SK-N-SH (cell line): ENCODE data around the gene TULP4. TPM values are rescaled to one million over a fixed set of nuclear protein-coding genes. Genes with fewer than 3 reads are reported as not detected.

Source experiments
- CTCF ChIA-PET: fragments of 300-600, 350-600 bp; formaldehyde crosslinking; extraction: SDS; loops from one replicate; lab custom pipeline; 2021; lab: Yijun Ruan, JAX
- POLR2A ChIA-PET: fragments of 350-600 bp; sonication (Branson Sonifier 250); formaldehyde crosslinking; extraction: SDS; loops from one replicate; lab custom pipeline; 2020; ENCODE audit warnings: antibody characterized with exemption, inconsistent platforms; lab: Yijun Ruan, JAX
- DNase-seq: peaks from one replicate; pipeline ENCODE4 v3.0.0; 2012
- H2AFZ ChIP-seq: fragments of 200-600 bp; sonication (generic); 2 replicates; pipeline ENCODE4 v1.8.1; 2016; ENCODE audit warnings: antibody characterized with exemption, mild to moderate bottlenecking, low read depth
- H3F3A ChIP-seq: fragments of 200-600 bp; sonication (generic); replicated peaks from 2 replicates; pipeline ENCODE3; 2016; ENCODE audit warnings: antibody characterized with exemption, mild to moderate bottlenecking; ENCODE audit not compliant: insufficient read depth
- H3K27ac ChIP-seq, 2 experiments: fragments of 200-500 bp in 1 of 2; fragments of 200-600 bp in 1 of 2; sonication (Bioruptor generic) in 1 of 2; sonication (generic), shearing (Covaris generic) in 1 of 2; 2 replicates each; pipeline versions ENCODE4 v1.5.1 to v1.6.1; 2014 to 2016; ENCODE audit warnings: low read depth in 2 of 2, inconsistent platforms in 1 of 2, low read length in 1 of 2, mild to moderate bottlenecking in 1 of 2, mixed read lengths in 1 of 2
- H3K27me3 ChIP-seq: fragments of 200-600 bp; sonication (generic), shearing (Covaris generic); 2 replicates; pipeline ENCODE4 v1.6.1; 2016; ENCODE audit warnings: mixed run types; ENCODE audit not compliant: insufficient read depth
- H3K36me3 ChIP-seq, 2 experiments: fragments of 200-500 bp in 1 of 2; fragments of 200-600 bp in 1 of 2; sonication (Bioruptor generic) in 1 of 2; sonication (generic) in 1 of 2; replicated peaks in 1 of 2; 2 replicates each; pipeline versions ENCODE3 to v1.5.1; 2014 to 2016; ENCODE audit warnings: low read length in 1 of 2, mild to moderate bottlenecking in 1 of 2; ENCODE audit not compliant: insufficient read depth in 2 of 2, control insufficient read depth in 1 of 2
- H3K4me1 ChIP-seq, 2 experiments: fragments of 200-500 bp in 1 of 2; fragments of 200-600 bp in 1 of 2; sonication (Bioruptor generic) in 1 of 2; sonication (generic), shearing (Covaris generic) in 1 of 2; 2 replicates each; pipeline versions ENCODE4 v1.5.1 to v1.6.1; 2014 to 2016; ENCODE audit warnings: low read depth in 1 of 2, low read length in 1 of 2, mixed run types in 1 of 2; ENCODE audit not compliant: insufficient read depth in 2 of 2, control insufficient read depth in 1 of 2
- H3K4me2 ChIP-seq: fragments of 200-600 bp; sonication (generic), shearing (Covaris generic); 2 replicates; pipeline ENCODE4 v1.6.1; 2017; ENCODE audit warnings: mixed run types
- H3K4me3 ChIP-seq, 2 experiments: fragments of 200-500 bp in 1 of 2; fragments of 200-600 bp in 1 of 2; sonication (Bioruptor generic) in 1 of 2; sonication (generic), shearing (Covaris generic) in 1 of 2; 2 replicates each; pipeline versions ENCODE4 v1.5.1 to v1.8.1; 2014 to 2016; ENCODE audit warnings: low read depth in 2 of 2, inconsistent platforms in 1 of 2, low read length in 1 of 2, mild to moderate bottlenecking in 1 of 2, mixed read lengths in 1 of 2, moderate library complexity in 1 of 2
- H3K79me2 ChIP-seq: fragments of 200-600 bp; sonication (generic); 2 replicates; pipeline ENCODE4 v1.8.1; 2017; ENCODE audit warnings: mild to moderate bottlenecking; ENCODE audit not compliant: insufficient read depth
- H3K9ac ChIP-seq: fragments of 200-600 bp; sonication (generic); 2 replicates; pipeline ENCODE4 v1.6.1; 2017; ENCODE audit warnings: mixed run types
- H3K9me2 ChIP-seq: fragments of 200-600 bp; sonication (generic); 2 replicates; pipeline ENCODE4 v1.6.1; 2017; ENCODE audit warnings: mixed run types
- H3K9me3 ChIP-seq: fragments of 200-600 bp; sonication (generic); 2 replicates; pipeline ENCODE4 v1.6.1; 2017; ENCODE audit warnings: mixed run types, mild to moderate bottlenecking, moderate library complexity
- H4K20me1 ChIP-seq: fragments of 200-600 bp; sonication (generic); 2 replicates; pipeline ENCODE4 v1.6.1; 2017; ENCODE audit warnings: mild to moderate bottlenecking, mixed run types; ENCODE audit not compliant: insufficient read depth
- CTCF ChIP-seq: fragments of 200-600 bp; sonication (generic); IDR thresholded peaks from 2 replicates; pipeline ENCODE4 v1.6.1; 2017; ENCODE audit warnings: antibody characterized with exemption, mild to moderate bottlenecking, moderate library complexity
- ELF1 ChIP-seq: IDR thresholded peaks from 2 replicates; pipeline ENCODE4 v1.4.0; 2012
- EP300 ChIP-seq, 2 experiments: IDR thresholded peaks; 2 replicates each; pipeline versions ENCODE4 v1.4.0 to v1.6.1; 2012; ENCODE audit warnings: borderline replicate concordance in 1 of 2, low read depth in 1 of 2, low read length in 1 of 2
- EZH2phosphoT487 ChIP-seq: fragments of 200-600 bp; sonication (generic); IDR thresholded peaks from 2 replicates; pipeline ENCODE4 v1.6.1; 2017; ENCODE audit warnings: low read depth, mixed run types, mild to moderate bottlenecking, antibody characterized with exemption, moderate library complexity, borderline replicate concordance
- GABPA ChIP-seq: IDR thresholded peaks from 2 replicates; pipeline ENCODE4 v1.4.0; 2012; ENCODE audit warnings: low read depth, mild to moderate bottlenecking
- JUND ChIP-seq: IDR thresholded peaks from 2 replicates; pipeline ENCODE4 v1.4.0; 2012
- MAX ChIP-seq: IDR thresholded peaks from 2 replicates; pipeline ENCODE4 v1.4.0; 2012; ENCODE audit warnings: low read depth
- MEF2A ChIP-seq: IDR thresholded peaks from 2 replicates; pipeline ENCODE4 v1.4.0; 2012; ENCODE audit warnings: low read depth, borderline replicate concordance
- NFIC ChIP-seq: IDR thresholded peaks from 2 replicates; pipeline ENCODE4 v1.4.0; 2012; ENCODE audit warnings: borderline replicate concordance
- PBX3 ChIP-seq: IDR thresholded peaks from 2 replicates; pipeline ENCODE4; 2012
- RCOR1 ChIP-seq: fragments of 150-350 bp; IDR thresholded peaks from 2 replicates; pipeline ENCODE4 v1.6.1; 2017; ENCODE audit warnings: antibody characterized with exemption, low read length
- REST ChIP-seq: IDR thresholded peaks from 2 replicates; pipeline ENCODE4 v1.6.1; 2012; ENCODE audit warnings: mild to moderate bottlenecking, low read depth, low read length, moderate library complexity
- SMC3 ChIP-seq: IDR thresholded peaks from 2 replicates; pipeline ENCODE4 v1.6.1; 2012; ENCODE audit warnings: low read depth, low read length, improper control_type of control experiment
- USF1 ChIP-seq: IDR thresholded peaks from 2 replicates; pipeline ENCODE4 v1.4.0; 2012; ENCODE audit warnings: low read depth, borderline replicate concordance
- USF2 ChIP-seq: fragments of 150-350 bp; IDR thresholded peaks from 2 replicates; pipeline ENCODE4 v1.6.1; 2017; ENCODE audit warnings: antibody characterized with exemption, low read length, low read depth, borderline replicate concordance
- WGBS: methylation state at CpG from one replicate; pipeline ENCODE4 v1.1.6; 2017; ENCODE audit warnings: low lambda C conversion rate; 5-methylcytosine and 5-hydroxymethylcytosine counted together
- polyA plus RNA-seq, 3 experiments: library from polyadenylated mRNA; depleted of rRNA; stranded (reverse); fragments of >200 nt; gene quantifications; 2 replicates each; pipeline ENCODE4 v1.2.3, GENCODE V29; 2012

TULP4 gene
- polyA plus RNA-seq, 1 of the 3 experiments (the other 2 are of a cell fraction): 5.9 TPM

GRCh38 chr6:158383057-158383456 is 70.8 kb downstream of the TULP4 start (continued):
- TF ChIP-seq CTCF: no peak
- no peak for TF ChIP-seq MAX
- TF ChIP-seq PBX3: no peak
- TF ChIP-seq ELF1: no peak
- TF ChIP-seq MEF2A: no peak
- TF ChIP-seq USF1: no peak
- no peak for TF ChIP-seq JUND

- TF ChIP-seq USF2 (no peak), GABPA (no peak), RCOR1 (no peak), NFIC (no peak), SMC3 (no peak), REST (no peak), EZH2phosphoT487 (no peak), EP300 (IDR thresholded peaks at IDR 0.05; ENCODE audit: borderline replicate concordance in 1 of 2, low read depth in 1 of 2, low read length in 1 of 2) (no peak)
- Histone ChIP-seq H3K27ac (no peak overlapping the region), H3K9me2 (no peaks in the 10 kb centered on the region), H3K27me3 (no peaks in the 10 kb centered on the region), H3F3A (peaks cover 4% of the 10 kb centered on the region), H3K79me2 (peaks cover 47% of the 10 kb centered on the region), H4K20me1 (peaks cover 20% of the 10 kb centered on the region), H3K36me3 (no peaks in the 10 kb centered on the region), H3K9ac (no peak overlapping the region), H3K4me1 (peaks cover 0 to 21% of the 10 kb centered on the region in 2 experiments; a peak in 2 of 4 replicates), H2AFZ (no peak overlapping the region), H3K4me3 (no peak overlapping the region), H3K9me3 (no peaks in the 10 kb centered on the region), H3K4me2 (no peak overlapping the region)
- ChIA-PET CTCF (interaction anchor here (1.0 kb wide), 1 partner anchor 163 kb away, joined by 3 read pairs; no protein-coding TSS in a partner anchor), POLR2A (interaction anchor here (0.9 kb wide), 1 partner anchor 23 kb away, joined by 3 read pairs; no protein-coding TSS in a partner anchor)
- WGBS: 94% methylated on average over 3 of the region's 3 CpGs
- DNase-seq: no peak
These were observed 71.3 kb downstream of the TULP4 start for GRCh38 chr6:158383542-158383941.
